NCI-H748 treated with DMSO at 0.1 percent for 48 hours (cell line): ENCODE measurements around the gene MEIOSIN.
"Not testable (repeated sequence)": the region's sequence is repeated elsewhere in the genome, so short reads cannot be mapped to it uniquely, and the experiment has no call there.

Experiments
- DNase-seq: peaks from one replicate; lab custom pipeline; 2025; lab: John Stamatoyannopoulos, UW

MEIOSIN gene

DNA sequence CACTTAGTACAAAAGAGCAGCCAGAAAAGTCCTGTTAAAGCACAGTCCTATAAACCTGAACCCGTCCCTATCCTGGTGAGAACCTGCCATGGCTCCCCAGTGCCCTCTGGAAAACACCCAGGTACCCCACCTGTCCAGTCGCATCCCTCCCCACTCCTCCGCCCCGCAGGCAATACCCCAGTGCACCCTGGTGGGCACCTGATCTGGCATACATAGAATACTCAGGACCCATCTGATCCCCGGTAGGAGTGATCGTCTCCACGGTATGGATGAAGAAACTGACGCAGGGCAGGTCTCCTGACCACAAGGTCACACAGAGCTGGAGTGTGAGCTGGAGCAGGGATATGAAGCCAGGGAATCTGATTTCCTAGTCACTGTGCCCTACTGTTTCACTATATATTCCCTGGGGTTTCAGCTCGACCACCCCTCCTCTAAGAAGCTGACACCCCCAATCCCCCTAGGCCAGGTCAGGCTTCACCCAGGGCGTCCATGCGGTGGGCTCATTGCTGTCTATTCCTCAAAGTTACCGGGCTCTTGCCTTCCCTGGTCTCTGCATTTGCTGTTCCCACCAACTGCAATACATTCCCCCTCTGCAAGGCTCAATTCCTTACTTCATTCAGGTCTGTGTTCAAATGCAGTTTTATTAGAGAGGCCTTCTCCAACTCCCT, 15.1 kb upstream of the MEIOSIN start:
- no peak for DNase-seq

DNA sequence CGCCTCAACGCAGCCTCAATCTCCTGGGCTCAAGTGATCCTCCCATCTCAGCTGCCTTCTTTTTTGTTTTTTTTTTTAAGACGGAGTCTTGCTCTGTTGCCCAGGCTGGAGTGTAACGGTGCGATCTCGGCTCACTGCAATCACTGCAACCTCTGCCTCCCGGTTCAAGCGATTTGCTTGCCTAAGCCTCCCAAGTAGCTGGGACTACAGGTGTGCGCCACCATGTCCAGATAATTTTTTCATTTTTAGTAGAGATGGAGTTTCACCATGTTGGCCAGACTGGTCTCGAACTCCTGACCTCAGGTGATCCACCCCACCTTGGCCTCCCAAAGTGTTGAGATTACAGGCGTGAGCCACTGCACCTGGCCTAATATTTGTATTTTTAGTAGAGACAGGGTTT, 13.2 kb upstream of the MEIOSIN start:
- DNase-seq = not testable (repeated sequence)

DNA sequence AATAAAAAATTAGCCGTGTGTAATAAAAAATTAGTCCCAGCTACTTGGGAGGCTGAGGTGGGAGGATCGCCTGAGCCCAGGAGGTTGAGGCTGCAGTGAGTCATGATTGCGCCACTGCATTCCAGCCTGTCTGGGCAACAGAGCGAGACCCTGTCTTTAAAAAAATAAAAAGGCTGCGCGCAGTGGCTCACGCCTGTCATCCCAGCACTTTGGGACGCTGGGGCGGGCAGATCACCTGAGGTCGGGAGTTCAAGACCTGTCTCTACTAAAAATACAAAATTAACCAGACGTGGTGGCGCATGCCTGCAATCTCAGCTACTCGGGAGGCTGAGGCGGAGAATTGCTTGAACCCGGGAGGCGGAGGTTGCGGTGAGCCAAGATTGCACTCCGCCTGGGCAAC, 4.6 kb upstream of the MEIOSIN start:
- DNase-seq = not testable (repeated sequence)

DNA sequence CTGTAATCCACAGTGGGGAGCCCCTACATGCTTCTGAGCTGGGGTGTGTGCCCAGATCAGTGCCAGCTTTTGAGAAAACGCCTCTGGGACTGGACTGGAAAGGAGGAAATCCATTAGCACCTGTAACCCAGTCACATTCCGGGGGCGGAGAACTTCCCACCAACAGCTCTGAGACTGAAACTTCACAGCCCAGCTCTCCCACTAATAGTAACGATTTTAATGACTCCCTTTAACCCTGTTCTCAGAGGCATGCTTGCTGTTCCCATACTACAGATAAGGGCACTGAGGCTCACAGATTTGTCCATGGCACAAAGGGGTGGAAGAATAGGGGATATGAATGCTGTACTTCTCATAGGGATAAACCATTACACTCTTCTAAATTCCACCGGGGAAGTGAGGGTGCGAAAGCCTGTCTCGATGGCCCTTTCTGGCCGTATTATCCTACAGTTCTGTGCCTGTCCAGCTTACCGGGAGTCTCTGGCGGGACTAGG, 3.4 kb upstream of the MEIOSIN start:
- DNase-seq = no peak

DNA sequence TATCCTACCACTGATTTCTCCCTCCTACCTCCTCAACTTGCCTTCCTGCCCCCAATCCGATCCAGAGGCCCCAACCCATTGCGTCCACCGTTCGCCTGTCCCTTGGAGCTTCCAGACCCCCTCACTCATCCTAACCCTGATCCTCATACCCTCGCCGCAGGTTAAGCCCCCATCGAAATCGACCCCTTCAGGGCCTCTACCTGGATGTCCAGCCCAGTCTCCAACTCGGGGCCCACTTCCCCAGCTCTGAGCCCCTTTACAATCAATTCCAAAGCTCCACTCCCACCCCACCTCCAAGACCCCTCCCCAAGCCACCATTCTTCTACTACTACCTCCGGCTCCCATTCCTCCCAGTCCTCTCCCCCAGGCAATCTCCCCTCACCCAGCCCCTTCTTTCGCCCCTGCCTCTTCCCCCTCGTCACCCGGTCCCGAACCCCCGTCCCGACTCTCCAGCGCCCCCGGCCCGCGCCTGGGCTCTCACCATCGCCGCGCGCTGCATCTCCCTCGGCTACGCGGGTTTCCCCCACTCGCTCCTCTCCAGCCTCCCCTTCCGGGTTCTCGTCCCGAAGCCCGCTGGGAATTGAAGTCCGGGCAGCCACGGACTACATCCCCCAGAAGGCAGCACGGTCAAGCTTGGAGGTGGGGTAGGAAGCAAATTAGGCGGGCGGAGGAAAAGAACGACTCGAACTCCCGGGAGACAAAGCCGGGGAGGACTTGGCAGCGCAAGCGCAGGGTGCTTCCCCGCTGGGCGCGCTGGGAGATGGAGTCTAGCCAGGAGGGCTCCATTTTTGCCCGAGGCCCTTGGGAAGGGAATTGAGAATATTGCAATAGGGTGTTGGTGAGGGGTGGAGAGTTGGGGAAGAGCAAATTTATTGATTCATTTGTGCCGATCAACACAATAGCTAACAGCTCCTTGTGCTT, 2.6 kb upstream of the MEIOSIN start, which contains the start of gene FBXO46:
Gene FBXO46 (minus strand): TSS at position 529 of the 921 bp plus-strand sequence. CDS start 17,401 bp downstream, outside the sequence.
- peak; percentile 99 for DNase-seq

DNA sequence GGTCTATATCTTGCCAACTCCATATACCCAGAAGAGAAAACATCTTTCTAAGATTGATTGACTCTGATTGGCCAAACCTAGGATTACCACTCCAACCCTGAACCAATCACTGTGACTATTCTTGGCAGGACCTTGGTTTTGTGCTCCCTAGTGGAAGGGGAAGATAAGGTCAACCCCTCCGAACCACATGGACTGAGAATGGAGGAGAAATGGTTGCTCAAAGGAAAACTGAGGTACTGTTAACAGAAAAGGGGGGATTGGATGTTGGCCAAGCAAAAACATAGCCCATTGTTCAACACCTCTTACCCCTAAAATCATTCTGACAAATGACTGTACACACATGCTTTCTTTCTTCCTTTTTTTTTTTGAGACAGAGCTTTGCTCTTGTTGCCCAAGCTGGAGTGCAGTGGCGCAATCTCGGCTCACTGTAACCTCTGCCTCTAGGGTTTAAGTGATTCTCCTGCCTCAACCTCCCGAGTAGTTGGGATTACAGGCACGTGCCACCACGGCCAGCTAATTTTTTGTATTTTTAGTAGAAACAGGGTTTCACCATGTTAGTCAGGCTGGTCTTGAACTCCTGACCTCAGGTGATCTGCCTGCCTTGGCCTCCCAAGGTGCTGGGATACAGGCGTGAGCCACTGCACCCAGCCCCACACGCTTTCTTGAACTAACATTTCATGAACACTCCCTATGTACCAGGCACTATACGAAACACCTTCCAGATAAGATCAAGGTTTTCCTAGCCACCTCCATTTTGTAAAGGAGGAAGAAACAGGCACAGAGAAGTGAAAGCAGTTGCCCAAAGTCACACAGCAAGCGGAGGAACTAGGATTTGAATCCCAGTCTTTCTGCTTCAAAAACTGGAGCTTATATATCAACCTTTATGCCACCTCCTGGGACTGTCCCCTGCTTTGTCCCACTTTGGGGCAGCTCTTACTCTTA, 6.5 kb downstream of the MEIOSIN start:
- DNase-seq = no peak

DNA sequence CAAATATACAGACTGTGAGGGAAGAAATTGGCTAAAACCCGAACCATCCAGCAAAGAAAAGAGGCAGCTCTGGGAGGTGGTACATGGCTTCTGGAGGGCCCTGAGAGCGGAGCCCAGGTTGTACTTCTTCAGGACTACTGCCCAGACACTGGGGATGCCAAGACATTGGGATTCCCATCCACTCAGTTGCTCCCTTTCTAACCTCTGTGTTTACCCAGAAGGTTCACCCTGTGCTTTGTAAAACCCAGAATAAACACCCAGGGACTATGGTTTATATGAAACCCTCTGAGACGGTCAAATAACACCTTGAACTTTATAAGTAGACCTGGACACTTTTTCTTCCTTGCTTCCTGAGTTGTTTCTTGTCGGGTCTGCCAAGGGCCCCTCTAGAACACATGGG, 9.7 kb downstream of the MEIOSIN start:
- no peak for DNase-seq

DNA sequence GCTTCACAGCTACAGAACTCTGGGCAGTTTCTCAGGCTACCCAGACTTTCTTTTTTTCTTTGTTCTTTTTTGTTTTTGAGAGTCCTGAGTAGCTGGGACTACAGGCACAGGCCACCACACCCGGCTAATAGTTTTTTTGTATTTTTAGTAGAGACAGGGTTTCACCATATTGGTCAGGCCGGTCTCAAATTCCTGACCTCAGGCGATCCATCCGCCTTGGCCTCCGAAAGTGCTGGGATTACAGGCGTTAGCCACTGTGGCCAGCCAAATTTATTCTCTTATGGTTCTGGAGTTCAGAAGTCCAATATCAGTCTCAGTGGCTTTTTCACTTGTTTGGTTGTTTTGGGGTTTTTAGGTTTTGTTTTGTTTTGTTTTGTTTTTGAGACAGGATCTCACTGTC, 12.4 kb downstream of the MEIOSIN start:
- DNase-seq = no peak

DNA sequence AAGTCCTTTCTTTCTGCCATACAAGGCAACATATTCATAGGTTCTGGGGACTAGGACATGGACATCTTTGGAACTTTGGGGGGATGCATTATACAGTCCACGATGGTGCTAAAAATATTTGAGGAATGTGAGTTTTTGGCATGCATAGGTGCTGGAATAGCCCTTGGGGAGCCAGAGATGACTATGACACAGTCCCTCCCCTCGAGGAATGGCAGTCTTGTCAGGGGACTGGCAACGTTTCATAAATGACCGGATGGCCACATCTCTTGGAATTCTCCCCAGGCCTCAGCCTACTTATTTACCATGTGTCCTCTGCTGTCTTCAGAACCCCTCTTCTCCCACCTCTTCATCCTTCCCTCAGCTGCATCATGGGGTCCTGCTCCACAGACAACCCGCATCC, 13.6 kb downstream of the MEIOSIN start:
- DNase-seq = no peak

DNA sequence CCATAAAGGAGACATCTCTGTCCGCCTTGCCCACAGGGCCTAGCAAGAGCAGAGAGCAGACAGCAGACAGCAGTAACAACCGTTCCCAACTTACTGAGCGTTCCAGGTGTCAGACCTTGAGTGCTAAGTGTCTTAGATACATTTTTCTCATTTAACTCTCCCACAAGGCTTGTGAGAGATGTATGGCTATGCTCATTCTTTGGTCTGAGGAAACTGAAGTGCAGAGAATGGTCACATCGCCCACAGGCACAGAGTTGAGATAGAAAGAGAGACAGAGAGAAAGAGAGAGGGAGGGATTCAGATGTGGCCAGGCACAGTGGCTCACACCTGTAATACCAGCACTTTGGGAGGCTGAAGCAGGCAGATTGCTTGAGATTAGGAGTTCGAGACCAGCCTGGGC, 14.3 kb downstream of the MEIOSIN start:
- DNase-seq = no peak

DNA sequence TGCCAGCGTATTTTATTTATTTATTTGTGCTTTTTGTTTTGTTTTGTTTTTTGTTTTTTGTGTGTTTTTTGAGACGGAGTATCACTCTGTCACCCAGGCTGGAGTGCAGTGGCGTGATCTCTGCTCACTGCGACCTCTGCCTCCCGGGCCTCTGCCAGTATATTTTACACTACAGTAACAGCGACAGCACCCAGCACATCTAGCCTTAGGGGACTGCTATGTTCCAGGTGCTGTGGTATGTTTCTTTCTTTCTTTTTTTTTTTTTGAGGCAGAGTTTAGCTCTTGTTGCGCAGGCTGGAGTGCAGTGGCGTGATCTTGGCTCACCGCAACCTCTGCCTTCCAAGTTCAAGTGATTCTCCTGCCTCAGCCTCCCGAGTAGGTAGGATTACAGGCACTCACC, 18.2 kb downstream of the MEIOSIN start:
- not testable (repeated sequence) for DNase-seq

DNA sequence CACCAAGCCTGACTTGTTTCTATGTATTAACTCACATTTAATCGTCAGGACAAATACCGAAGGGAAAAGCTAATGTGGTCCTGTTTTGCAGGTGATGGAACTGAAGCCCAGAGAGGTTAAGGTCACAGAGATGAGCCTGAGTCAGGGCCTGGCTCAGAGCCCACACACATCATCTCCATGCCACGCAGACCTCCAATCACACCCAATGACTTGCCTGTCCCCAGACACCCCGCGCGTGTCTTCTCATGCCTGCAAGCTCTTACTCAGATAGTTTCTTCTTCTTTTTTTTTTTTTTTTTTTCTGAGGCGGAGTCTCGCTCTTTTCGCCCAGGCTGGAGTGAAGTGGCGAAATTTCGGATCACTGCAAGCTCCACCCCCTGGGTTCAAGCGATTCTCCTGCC, 19.4 kb downstream of the MEIOSIN start:
- DNase-seq = no peak

DNA sequence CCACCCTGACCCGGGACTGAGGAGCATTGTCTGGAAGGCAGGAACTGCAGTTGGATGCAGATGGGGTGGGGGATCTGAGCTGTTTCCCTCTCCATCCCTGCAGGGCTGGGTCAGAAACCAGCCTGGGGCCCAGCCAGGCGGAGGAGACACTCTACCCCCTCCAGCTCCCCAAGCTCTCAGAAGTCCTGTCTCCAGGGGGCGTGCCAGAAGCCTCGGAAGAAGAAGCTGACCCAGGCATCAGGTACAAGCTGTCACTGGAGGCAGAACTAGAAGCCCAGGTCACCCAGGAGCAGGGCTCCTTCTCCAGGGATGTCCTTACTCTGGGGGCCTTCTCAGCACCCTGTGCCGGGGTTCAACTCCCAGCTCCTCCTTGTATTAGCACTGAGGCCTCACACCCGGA, 20.3 kb downstream of the MEIOSIN start:
- DNase-seq = no peak

DNA sequence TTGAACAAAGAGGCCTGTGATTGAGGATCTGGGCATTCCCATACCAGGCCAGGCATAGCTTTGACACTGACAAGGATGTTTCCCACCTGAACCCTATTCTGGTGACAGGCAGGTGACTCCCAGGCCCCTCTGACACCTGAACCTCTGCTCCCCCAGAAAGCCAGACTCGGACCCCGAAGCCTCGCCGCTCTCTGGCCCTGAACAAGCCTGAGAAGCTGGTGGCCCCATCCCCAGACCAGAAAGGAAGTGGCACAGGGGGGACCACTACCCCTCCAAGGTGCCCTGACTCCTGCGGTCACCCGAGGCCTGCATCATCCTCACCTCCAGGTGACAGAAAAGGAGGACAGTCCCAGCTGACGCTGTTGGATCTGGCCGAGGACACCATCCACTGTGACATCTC, 21.1 kb downstream of the MEIOSIN start:
- no peak for DNase-seq

DNA sequence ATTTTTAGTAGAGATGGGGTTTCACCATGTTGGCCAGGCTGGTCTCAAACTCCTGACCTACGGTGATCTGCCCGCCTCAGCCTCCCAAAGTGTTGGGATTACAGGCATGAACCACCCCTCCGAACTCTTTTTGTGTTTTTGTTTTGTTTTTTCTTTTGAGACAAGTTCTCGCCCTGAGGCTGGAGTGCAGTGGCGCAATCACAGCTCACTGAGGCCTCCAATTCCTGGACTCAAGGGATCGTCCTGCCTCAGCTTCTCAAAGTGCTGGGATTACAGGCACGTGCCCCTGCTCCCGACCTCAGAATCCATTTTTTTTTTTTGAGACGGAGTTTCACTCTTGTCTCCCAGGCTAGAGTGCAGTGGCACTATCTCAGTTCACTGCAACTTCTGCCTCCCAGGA, 24.5 kb downstream of the MEIOSIN start:
- DNase-seq = no peak

DNA sequence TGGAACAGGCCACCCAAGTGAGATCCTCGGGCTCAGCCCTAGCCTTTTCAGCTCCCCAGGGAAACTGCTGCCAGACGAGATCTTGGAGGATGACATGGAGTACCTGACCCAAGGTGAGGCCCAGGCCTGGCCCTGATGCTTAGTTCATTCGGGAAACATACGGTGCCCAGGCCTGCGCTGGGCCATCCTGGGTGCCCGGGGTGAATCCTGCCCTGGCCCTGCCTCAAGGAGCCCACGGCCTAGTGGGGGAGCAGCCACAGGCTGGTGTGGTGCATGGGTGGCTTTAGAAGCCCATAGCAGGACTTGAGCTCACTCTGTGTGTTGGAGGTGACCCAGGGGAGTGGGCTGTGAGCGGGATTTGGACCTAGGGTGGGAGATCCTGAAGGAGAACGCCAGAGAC, 25.7 kb downstream of the MEIOSIN start:
- no peak for DNase-seq

DNA sequence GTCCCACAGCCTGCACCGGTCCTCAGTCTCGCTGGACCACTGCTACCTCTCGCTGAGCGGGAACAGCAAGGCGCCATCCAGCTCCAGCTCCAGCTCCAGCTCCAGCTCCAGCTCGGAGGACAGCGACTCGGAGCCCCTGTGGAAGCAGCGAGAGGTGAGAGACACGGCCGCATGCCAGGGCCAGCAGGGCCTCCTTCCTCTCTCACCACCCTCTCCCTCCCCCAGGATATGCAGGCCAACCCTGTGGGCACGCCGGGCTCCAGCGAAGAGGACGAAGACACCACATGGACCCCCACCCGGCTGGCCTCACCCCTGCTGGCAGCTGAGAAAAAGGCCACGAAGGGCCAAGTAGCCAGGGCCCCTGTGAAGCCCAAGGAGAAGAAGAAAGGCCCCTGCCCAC, 28.5 kb downstream of the MEIOSIN start:
- no peak for DNase-seq

DNA sequence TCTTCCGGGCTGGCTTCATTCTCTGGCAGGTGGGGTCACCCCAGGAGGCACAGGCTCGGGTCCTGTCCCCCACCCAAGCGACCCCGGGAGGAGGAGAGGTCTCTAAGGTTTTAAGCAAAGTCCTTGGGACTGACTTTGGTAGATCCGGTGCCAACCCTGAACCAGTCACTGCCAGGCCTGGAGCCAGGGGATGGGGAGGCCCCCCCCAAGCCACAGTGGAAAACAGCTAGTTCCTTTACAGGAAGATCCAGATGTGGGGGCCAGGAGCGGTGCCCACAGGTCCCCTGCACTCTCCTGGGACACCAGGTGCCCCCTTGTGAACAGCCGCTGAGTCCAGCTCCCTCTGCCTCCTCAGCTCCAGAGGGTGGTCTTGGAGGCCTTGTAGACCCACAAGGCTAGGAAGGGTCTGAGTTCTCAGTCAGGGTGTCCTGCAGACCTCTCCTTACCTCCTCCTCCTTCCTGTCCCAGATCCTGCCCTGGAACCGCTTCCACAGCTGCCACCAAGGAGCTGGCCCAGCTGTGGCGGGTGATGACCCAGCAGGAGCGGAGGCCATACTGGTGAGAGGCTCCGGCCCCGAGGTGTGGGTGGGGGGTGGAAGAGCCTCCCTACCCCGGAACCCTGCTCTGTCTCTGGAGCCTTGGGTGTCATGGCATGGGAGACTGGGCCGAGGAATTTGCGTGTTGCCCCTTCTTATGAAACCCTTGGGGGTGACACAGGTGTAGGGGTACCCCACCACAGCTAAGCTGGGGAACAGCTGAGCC, 29.8 kb downstream of the MEIOSIN start:
- no peak for DNase-seq

DNA sequence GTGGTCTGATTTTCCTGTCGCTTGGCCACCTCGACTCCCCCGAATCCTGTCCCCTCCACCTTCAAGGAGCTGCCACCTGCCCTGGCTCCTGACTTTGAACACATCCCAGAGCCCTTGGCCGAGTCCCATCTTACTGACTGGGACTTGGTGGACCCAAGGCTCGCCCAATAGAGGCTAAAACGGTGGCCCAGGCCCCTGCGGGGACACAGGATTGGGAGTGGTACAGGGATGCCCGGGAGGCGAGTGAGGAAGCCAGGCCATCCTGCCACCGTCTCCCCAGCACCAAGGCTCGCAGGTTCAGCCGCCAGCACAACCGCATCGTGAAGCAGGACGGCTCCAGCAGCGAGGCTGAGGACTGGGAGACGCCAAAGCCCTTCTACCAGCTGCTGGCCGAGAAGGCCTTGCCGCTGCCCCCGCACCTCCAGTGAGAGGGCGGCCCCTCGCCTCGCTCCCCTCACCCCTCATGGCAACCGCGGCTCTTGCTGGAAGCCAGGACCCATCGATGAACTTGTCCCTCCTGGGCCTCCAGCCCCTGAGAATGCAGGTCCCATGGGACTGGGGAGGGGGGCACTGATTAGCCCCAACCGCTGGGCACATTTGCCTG, 30.6 kb downstream of the MEIOSIN start:
- DNase-seq = no peak

DNA sequence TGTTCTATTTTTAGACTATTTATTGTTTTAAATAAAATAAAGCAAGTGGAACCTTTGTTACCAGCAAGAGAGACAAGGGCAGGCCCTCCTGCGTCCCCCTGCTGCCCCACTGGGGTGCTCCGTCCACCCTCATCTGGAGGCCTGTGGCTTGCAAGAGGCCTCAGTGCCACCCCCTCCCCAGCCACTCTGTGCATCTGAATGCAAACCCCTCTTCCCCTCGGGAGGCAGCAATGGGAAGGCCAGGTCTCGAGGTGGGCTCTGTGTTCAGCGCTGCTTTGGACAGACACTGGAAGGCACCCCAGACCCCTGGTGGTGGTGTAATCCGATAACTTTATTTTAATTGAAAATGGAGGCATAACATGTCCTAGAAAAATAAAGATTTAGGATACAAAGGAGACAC, 31.2 kb downstream of the MEIOSIN start:
- no peak for DNase-seq
